Heart left ventricle (tissue), 16 donors: ENCODE results near the gene SLC5A2. TPM values are rescaled to one million over a fixed set of nuclear protein-coding genes. Genes with fewer than 3 reads are reported as not detected.
"Not testable (repeated sequence)": the region's sequence is repeated elsewhere in the genome, so short reads cannot be mapped to it uniquely, and the experiment has no call there.

Experiments
- ATAC-seq, 4 donors: fragments of 200-7000 bp; cut with Tn5 transposase; one replicate each; pipeline ENCODE4 v1.9.1; 2020 to 2022; ENCODE audit warnings: moderate library complexity in 4 of 4, mild to moderate bottlenecking in 3 of 4, moderate number of reproducible peaks in 1 of 4
- DNase-seq, 5 donors: peaks; one replicate each; pipeline ENCODE4 v3.0.0-alpha.2; 2020
- H3K27ac ChIP-seq, 12 donors: fragments of 200-600 bp; sonication (generic) in 4 of 12; one replicate each; pipeline versions ENCODE4 v1.5.0 to v1.8.0; 2016 to 2022; ENCODE audit warnings: mild to moderate bottlenecking in 2 of 12
- H3K27me3 ChIP-seq, 9 donors: fragments of 200-600 bp; sonication (generic) in 2 of 9; one replicate each; pipeline versions ENCODE4 v1.5.1 to v1.8.0; 2016 to 2022; ENCODE audit warnings: mild to moderate bottlenecking in 3 of 9
- H3K36me3 ChIP-seq, 9 donors: fragments of 200-600 bp; sonication (generic) in 2 of 9; one replicate each; pipeline versions ENCODE4 v1.5.0 to v1.8.0; 2018 to 2022; ENCODE audit warnings: mild to moderate bottlenecking in 2 of 9
- H3K4me1 ChIP-seq, 12 donors: fragments of 200-600 bp; sonication (generic) in 4 of 12; one replicate each; pipeline versions ENCODE4 v1.5.0 to v1.8.0; 2016 to 2022; ENCODE audit warnings: mild to moderate bottlenecking in 3 of 12
- H3K4me3 ChIP-seq, 12 donors: fragments of 200-600 bp; sonication (generic) in 4 of 12; one replicate each; pipeline versions ENCODE4 v1.5.0 to v1.8.0; 2017 to 2022; ENCODE audit warnings: mild to moderate bottlenecking in 9 of 12, moderate library complexity in 4 of 12
- H3K9me3 ChIP-seq, 12 donors: fragments of 200-600 bp; sonication (generic) in 4 of 12; one replicate each; pipeline versions ENCODE4 v1.5.0 to v1.8.0; 2016 to 2022; ENCODE audit warnings: mild to moderate bottlenecking in 1 of 12
- CTCF ChIP-seq, 12 donors: fragments of 200-600 bp; sonication (generic) in 4 of 12; IDR thresholded peaks; one replicate each; pipeline versions ENCODE4 v1.5.0 to v1.8.0; 2018 to 2022; ENCODE audit warnings: antibody characterized with exemption in 12 of 12, mild to moderate bottlenecking in 5 of 12
- POLR2A ChIP-seq, 2 donors: fragments of 450-650 bp; IDR thresholded peaks; one replicate each; pipeline ENCODE4 v1.6.1; 2017; ENCODE audit warnings: antibody characterized with exemption in 2 of 2, mild to moderate bottlenecking in 2 of 2, moderate library complexity in 2 of 2
- WGBS, 4 donors: extraction: QIAGEN DNeasy Blood & Tissue Kit in 2 of 4; methylation state at CpG; one replicate each; pipeline versions ENCODE4 v1.1.5 to v1.1.7; 2013 to 2018; 5-methylcytosine and 5-hydroxymethylcytosine counted together
- intact Hi-C, 10 donors: fragments of 100-400 bp; cut with DNase I; formaldehyde crosslinking; loops; one replicate each; pipeline versions ENCODE4 v1.11.1 to v1.14.2; 2022
- polyA plus RNA-seq, 2 donors: library from polyadenylated mRNA; stranded (reverse); fragments of 200-250 nt; gene quantifications; one replicate each; pipeline ENCODE4 v1.2.3, GENCODE V29; 2013
- total RNA-seq, 9 donors: library from RNA; depleted of rRNA in 2 of 9; stranded (reverse); fragments of >200 nt in 2 of 9; fragmentation: NEBNext Ultra II Directional in 3 of 9; extraction: Animal tissue kit (Norgen Biotek cat#: 25700) in 3 of 9; gene quantifications; one replicate each; pipeline versions ENCODE4 v1.1.0 to v1.2.4, GENCODE V29; 2016 to 2023
- donor health status: ischemic (EF 13 %, LVEDD 7.1; RV severe dilation, severe dysfunction).
- donor health status: healthy with polysubstance abuse.
- donor health status: DM: no; HTN: yes; CAD: no.
- donor health status: DM: no; HTN: no; CAD: no.
- donor health status: ischemic (EF 25% LVEDD 6.9; RV normal size, moderate dysfunction).
- donor health status: ischemic (EF 25% LVEDD 5.7; RV mildly dilated, moderate dysfunction).
- donor health status: healthy.
- donor health status: DM: yes; HTN: yes; CAD: no.
- donor health status: ischemic (EF 35%, LVEDD 5.7; RV mildly dilated, moderate dysfunction).
- donor health status: nonischemic (EF 11% LVEDD 7.7; RV severe dilation, severe dysfunction).
- donor health status: DM: yes; HTN: yes; CAD: no.
- donor health status: PGD.
- donor health status: ischemic (EF 29% LVEDD 5.4; RV normal size, mild dysfunction).
- donor health status: nonischemic (EF 23%, LVEDD 6.1; RV moderate dilation, normal function).

The SLC5A2 gene
- total and polyA plus RNA-seq, 11 donors = 0.08 to 0.76 TPM; not detected in 9

- no peak for TF ChIP-seq CTCF (IDR thresholded peaks at IDR 0.05)
- no peak for TF ChIP-seq POLR2A (IDR thresholded peaks at IDR 0.05)
- no peaks in the 10 kb centered on the region for H3K27me3 ChIP-seq
- DNase-seq (no peak), ATAC-seq (no peak)
- intact Hi-C loops = no loop called here
- WGBS, 4 donors = 83 to 91% (median 87%) methylated on average over 2 of the region's 2 CpGs
- H3K9me3 ChIP-seq = no peaks in the 10 kb centered on the region
- no peaks in the 10 kb centered on the region for H3K36me3 ChIP-seq
- H3K27ac ChIP-seq = no peak overlapping the region
- no peaks in the 10 kb centered on the region for H3K4me1 ChIP-seq
- no peak overlapping the region for H3K4me3 ChIP-seq
These were observed 37.0 kb downstream of the SLC5A2 start for GRCh38 chr16:31519759-31520431.

- no peak for DNase-seq
- WGBS, 4 donors = 82 to 90% (median 83%) methylated on average over 3 of the region's 3 CpGs
- intact Hi-C loops = no loop called here
These were observed 38.4 kb downstream of the SLC5A2 start for GRCh38 chr16:31521368-31521767.

GRCh38 chr16:31522071-31522470 lies 39.1 kb downstream of the SLC5A2 start:
- WGBS, 4 donors = 84 to 88% (median 88%) methylated on average over 6 of the region's 6 CpGs
- intact Hi-C loops = no loop called here
- no peak for ATAC-seq
- no peaks in the 10 kb centered on the region for H3K36me3 ChIP-seq
- H3K27ac ChIP-seq = no peak overlapping the region
- no peaks in the 10 kb centered on the region for H3K4me1 ChIP-seq
- no peak overlapping the region for H3K4me3 ChIP-seq
- TF ChIP-seq POLR2A (IDR thresholded peaks at IDR 0.05) (no peak), CTCF (IDR thresholded peaks at IDR 0.05) (no peak)
- DNase-seq = no peak
- peaks cover 0 to 1% (median 0%) of the 10 kb centered on the region in 9 donors for H3K27me3 ChIP-seq
- no peaks in the 10 kb centered on the region for H3K9me3 ChIP-seq

More at GRCh38 chr16:31521368-31521767, 38.4 kb downstream of the SLC5A2 start:
- no peak overlapping the region for H3K4me3 ChIP-seq
- H3K27ac ChIP-seq = no peak overlapping the region
- no peaks in the 10 kb centered on the region for H3K4me1 ChIP-seq
- H3K27me3 ChIP-seq = no peaks in the 10 kb centered on the region
- H3K36me3 ChIP-seq = no peaks in the 10 kb centered on the region
- H3K9me3 ChIP-seq = no peaks in the 10 kb centered on the region
- no peak for ATAC-seq
- TF ChIP-seq POLR2A (IDR thresholded peaks at IDR 0.05) (no peak), CTCF (IDR thresholded peaks at IDR 0.05) (no peak)

GRCh38 chr16:31523768-31524167 lies 40.8 kb downstream of the SLC5A2 start:
- H3K27ac ChIP-seq, DNase-seq, ATAC-seq, H3K36me3 ChIP-seq, H3K9me3 ChIP-seq, intact Hi-C loops, H3K4me3 ChIP-seq, H3K4me1 ChIP-seq: not testable (repeated sequence)
- WGBS, 4 donors = 73 to 78% methylated on average over 3 of the region's 6 CpGs; no CpG with 5 or more reads in 2 of the 4 donors
- H3K27me3 ChIP-seq = peaks cover 0 to 18% (median 0%) of the 10 kb centered on the region in 9 donors

- no peak overlapping the region for H3K4me3 ChIP-seq
- no peak for ATAC-seq
- DNase-seq = no peak
- intact Hi-C loops = no loop called here
- H3K9me3 ChIP-seq = no peaks in the 10 kb centered on the region
- no peak for TF ChIP-seq CTCF (IDR thresholded peaks at IDR 0.05)
- no peak overlapping the region for H3K27ac ChIP-seq
- WGBS, 4 donors = 84 to 97% (median 89%) methylated on average over 3 of the region's 3 CpGs
- peaks cover 0 to 29% (median 0%) of the 10 kb centered on the region in 9 donors for H3K27me3 ChIP-seq
- H3K4me1 ChIP-seq = peaks cover 0 to 15% (median 0%) of the 10 kb centered on the region in 12 donors
- no peaks in the 10 kb centered on the region for H3K36me3 ChIP-seq
These were observed 42.2 kb downstream of the SLC5A2 start for GRCh38 chr16:31525113-31525512.
